Mucosa of rectum (tissue), 2 donors: ENCODE measurements around the gene FPR1.
A peak's percentile ranks its signal among the peaks of the same experiment; 100 is the strongest.

Experiments used
- H3K27ac ChIP-seq, 2 donors: one replicate each; pipeline ENCODE4 v1.7.0; 2013; ENCODE audit warnings: inconsistent platforms in 2 of 2, low read depth in 2 of 2, low read length in 2 of 2
- H3K27me3 ChIP-seq, 2 donors: one replicate each; pipeline ENCODE4 v1.7.0; 2013; ENCODE audit warnings: low read length in 2 of 2; ENCODE audit not compliant: control insufficient read depth in 2 of 2, insufficient read depth in 2 of 2
- H3K36me3 ChIP-seq, 2 donors: one replicate each; pipeline ENCODE4 v1.7.0; 2013; ENCODE audit warnings: low read length in 2 of 2; ENCODE audit not compliant: control insufficient read depth in 2 of 2, insufficient read depth in 2 of 2
- H3K4me1 ChIP-seq, 2 donors: one replicate each; pipeline ENCODE4 v1.7.0; 2013; ENCODE audit warnings: low read length in 2 of 2, mild to moderate bottlenecking in 1 of 2; ENCODE audit not compliant: control insufficient read depth in 2 of 2, insufficient read depth in 2 of 2
- H3K4me3 ChIP-seq, 2 donors: one replicate each; pipeline ENCODE4 v1.7.0; 2013; ENCODE audit warnings: low read length in 2 of 2
- H3K9ac ChIP-seq, 2 donors: one replicate each; pipeline ENCODE4 v1.7.0; 2013; ENCODE audit warnings: low read length in 2 of 2, low read depth in 1 of 2, mild to moderate bottlenecking in 1 of 2
- H3K9me3 ChIP-seq, 2 donors: one replicate each; pipeline ENCODE4 v1.7.0; 2013; ENCODE audit warnings: low read length in 2 of 2; ENCODE audit not compliant: control insufficient read depth in 2 of 2
- donor health status: healthy.
- donor health status: Normal muscosa, but diverticular disease.

Gene FPR1, protein sequence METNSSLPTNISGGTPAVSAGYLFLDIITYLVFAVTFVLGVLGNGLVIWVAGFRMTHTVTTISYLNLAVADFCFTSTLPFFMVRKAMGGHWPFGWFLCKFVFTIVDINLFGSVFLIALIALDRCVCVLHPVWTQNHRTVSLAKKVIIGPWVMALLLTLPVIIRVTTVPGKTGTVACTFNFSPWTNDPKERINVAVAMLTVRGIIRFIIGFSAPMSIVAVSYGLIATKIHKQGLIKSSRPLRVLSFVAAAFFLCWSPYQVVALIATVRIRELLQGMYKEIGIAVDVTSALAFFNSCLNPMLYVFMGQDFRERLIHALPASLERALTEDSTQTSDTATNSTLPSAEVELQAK

DNA sequence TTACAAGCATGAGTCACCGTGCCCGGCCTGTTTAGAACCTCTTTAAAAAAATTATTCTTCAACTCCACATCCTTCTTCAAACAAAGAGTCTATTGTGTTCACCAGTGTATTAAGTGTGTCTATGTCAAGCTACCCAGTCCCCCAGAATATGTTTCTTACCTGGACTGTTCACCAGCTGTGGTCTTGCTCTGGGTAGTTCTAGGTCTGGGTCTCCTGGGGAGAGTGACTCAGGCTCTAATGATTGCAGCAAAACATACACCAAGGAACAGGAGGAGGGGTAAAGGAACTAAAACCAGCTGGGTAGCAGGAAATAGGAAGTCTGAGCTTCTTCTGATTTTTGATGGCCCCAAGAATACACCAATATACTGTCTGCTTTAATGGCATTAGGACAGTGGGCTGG, at the start of gene FPR1:
FPR1 (minus strand) TSS at position 224 of the 400 bp plus-strand sequence. CDS start 4,884 bp downstream, outside the sequence.
- Histone ChIP-seq H3K4me3 (no peak within 1 kb of the TSS), H3K27ac (no peak within 1 kb of the TSS), H3K27me3 (no peaks in the 10 kb centered on the region)

DNA sequence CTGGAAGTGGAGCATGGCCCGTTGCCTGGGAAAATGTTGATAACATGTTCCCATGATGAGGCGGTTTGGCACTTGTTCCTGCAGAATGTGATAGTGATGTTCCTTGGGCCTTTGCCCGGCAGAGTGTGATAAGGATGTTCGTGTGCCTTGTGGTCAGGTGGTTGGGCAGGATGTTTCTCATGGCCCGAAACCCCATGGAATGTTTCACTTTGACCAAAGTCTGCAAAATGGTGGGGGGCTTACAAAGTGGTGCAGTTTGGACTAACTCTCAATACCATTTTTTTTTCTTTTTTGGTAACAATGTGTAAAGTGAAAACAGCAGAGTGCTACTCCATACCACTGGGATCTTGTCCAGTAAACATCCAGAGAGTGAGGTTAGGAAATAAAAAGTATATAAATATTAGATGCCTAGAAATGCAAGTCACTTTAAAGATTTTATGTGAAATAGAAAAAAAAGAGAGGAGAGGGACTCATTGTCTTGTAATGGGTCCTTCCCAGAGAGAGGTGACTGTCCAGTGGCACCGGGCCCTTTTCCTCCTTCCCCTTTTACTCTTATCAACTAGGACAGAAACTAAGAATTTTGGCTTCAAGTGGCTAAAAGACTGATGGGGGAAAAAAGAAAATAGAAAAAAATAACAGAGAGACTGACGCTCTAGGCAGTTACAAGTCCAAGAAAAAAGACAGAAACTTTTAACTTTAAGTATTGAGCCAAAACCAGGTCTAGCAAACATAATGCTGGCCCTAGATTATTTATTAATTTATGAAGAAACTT, 49.0 kb upstream of the FPR1 start:
- no peak overlapping the region for H3K4me3 ChIP-seq
- no peaks in the 10 kb centered on the region for H3K27me3 ChIP-seq
- H3K4me1 ChIP-seq, result no peaks in the 10 kb centered on the region
- H3K27ac ChIP-seq, result peak overlapping the region; percentile 58 to 74
- H3K9ac ChIP-seq, result no peak overlapping the region
- H3K9me3 ChIP-seq, result no peaks in the 10 kb centered on the region
- H3K36me3 ChIP-seq, result no peaks in the 10 kb centered on the region

More for the DNA sequence above, at the start of gene FPR1:
- no peaks in the 10 kb centered on the region for H3K36me3 ChIP-seq
- no peaks in the 10 kb centered on the region for H3K9me3 ChIP-seq
- H3K4me1 ChIP-seq, result no peaks in the 10 kb centered on the region
- H3K9ac ChIP-seq, result no peak within 1 kb of the TSS

DNA sequence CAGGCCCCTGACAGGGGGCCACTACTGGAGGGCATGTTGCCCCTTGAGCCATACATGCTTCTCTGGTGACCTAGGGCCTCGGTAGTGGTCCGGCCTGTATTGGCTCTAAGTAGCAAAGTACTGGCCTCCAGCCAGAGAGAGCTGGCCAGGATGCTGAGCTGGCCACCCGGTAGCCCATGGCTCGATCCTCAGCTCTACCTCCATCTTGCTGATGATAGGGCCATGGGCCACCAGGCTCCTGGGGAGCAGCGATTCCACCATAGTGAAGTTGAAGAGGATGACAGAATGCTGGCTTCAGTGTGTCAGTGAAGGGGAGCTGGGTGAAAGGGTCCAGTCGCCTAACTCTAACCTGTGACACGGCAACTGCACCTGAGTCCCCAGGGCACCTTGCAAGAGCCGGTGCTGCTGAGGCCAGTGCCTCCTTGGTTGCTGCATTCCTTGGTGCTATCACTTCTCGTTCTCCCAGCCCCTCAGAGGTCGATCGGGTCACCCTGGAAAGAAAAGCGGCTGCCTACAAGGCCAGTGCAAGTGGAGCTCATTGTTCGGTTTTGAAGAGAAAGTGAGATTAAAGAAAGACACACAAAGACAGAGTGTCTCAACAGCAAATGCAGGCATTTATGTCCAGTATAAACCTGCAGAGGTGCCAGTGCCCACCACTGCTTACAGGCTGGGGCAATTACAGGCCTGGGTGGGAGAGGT, 48.2 kb upstream of the FPR1 start:
- no peaks in the 10 kb centered on the region for H3K9me3 ChIP-seq
- H3K36me3 ChIP-seq, result no peaks in the 10 kb centered on the region
- no peaks in the 10 kb centered on the region for H3K4me1 ChIP-seq
- H3K9ac ChIP-seq, result no peak overlapping the region
- no peak overlapping the region for H3K4me3 ChIP-seq
- no peaks in the 10 kb centered on the region for H3K27me3 ChIP-seq
- H3K27ac ChIP-seq, result peak overlapping the region; percentile 58 to 74

DNA sequence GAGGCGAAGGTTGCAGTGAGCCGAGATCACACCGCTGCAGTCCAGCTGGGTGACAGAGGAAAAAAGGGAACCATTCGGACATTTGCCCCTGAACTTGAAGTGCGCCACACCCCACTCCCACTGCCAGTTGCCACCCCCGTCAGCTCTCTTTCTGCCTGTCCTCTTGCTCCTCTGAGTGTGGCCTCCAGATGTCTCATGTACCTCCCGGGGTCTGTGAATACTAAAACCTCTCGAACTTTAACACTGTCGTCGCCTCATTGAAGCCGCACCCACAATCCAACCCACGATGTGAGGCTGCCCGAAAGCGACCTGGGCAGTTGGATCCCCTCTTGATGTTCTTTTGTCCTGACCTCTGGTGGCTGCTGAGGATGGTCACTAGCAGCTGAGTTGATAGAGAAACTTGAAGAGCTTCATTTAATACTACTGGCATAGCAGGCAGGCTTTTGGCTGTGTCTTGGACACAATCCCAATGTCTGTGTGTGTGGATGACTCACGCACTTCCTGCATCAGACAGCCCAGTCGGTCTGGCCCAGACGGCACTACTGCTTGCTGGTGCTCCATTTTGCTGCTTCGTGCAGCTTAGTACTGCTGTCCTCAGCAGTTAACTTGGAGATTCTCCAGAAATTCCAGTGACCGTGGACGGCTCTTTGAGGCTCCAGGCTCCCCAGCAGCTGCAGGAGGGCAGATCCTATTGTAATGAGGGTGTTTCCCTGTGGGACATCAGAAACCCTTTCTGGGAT, 47.5 kb upstream of the FPR1 start:
- Histone ChIP-seq H3K27ac (peak overlapping the region; percentile 58 to 74), H3K27me3 (no peaks in the 10 kb centered on the region), H3K36me3 (no peaks in the 10 kb centered on the region), H3K9me3 (no peaks in the 10 kb centered on the region), H3K9ac (no peak overlapping the region), H3K4me3 (peak overlapping the region in 1 of 2 donors; percentile 18), H3K4me1 (no peaks in the 10 kb centered on the region)

DNA sequence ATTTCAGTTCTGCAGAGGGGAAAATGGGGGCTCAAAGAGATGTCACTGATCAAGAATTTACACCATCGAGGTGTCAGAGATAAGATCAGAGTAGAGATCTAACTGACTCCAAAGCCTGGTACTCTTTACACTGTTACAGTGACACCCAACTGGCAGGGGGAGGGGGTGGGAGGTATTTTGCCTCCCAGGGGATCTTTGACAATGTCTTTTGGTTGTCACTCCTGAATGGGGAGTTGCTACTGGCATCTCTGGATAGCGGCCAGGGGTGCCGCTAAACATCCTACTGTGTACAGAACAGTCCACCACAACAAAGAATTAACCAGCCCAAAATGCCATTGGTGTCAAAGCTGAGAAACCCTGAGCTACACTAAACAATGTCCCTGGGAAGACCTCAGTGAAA, 46.4 kb upstream of the FPR1 start:
- H3K27ac ChIP-seq, result peak overlapping the region in 1 of 2 donors; percentile 74
- peak overlapping the region in 1 of 2 donors; percentile 3 for H3K4me3 ChIP-seq
- H3K9ac ChIP-seq, result no peak overlapping the region
- no peaks in the 10 kb centered on the region for H3K9me3 ChIP-seq
- H3K4me1 ChIP-seq, result no peaks in the 10 kb centered on the region
- H3K36me3 ChIP-seq, result no peaks in the 10 kb centered on the region
- no peaks in the 10 kb centered on the region for H3K27me3 ChIP-seq

DNA sequence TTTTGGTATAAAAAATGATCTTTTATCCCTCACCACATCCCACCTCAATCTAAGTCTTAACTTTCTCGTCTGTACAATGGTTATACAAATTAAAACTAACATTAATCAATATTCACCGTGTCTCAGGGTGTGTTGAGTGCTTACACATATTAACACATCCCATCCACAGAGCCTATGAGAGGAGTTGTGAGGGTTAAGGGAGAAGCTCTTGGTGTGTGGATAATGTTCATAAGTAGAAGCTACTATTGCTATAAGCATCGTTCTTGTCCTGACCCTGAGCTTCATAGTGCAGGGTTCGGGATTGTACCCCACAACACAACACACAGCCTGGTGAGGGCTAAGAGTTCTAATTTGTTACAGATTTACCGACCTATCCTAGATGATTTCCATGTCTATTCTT, 45.8 kb upstream of the FPR1 start:
- Histone ChIP-seq H3K4me1 (no peaks in the 10 kb centered on the region), H3K4me3 (peak overlapping the region in 1 of 2 donors; percentile 39), H3K9me3 (no peaks in the 10 kb centered on the region), H3K9ac (no peak overlapping the region), H3K27me3 (no peaks in the 10 kb centered on the region), H3K36me3 (no peaks in the 10 kb centered on the region), H3K27ac (no peak overlapping the region)

DNA sequence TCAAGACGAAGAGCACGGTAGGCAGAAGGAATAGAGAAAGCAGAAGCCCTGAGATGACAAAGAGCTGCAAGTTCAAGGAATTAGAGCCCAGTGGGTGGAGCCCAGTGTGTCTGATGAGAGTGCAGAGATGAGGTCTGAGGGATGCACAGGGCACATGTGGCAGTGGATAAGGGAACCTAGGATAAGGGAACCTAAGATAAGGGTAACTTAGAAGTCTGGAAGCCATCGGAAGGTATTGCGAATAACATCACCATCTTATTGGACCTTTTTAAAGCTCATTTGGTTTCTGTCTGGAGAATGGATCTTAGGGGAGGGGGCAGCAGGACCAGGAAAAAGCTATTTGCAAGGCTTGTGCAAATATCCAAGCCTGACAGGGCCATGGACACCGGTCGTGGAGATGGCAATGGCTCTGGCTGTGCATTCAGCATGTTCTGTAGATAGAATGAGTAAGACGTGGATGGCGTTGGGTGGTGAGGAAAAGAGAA, 44.6 kb upstream of the FPR1 start:
- Histone ChIP-seq H3K4me1 (no peaks in the 10 kb centered on the region), H3K4me3 (peak overlapping the region in 1 of 2 donors; percentile 51), H3K36me3 (no peaks in the 10 kb centered on the region), H3K9ac (peak overlapping the region in 1 of 2 donors; percentile 37), H3K9me3 (no peaks in the 10 kb centered on the region), H3K27ac (peak overlapping the region; percentile 23 to 49), H3K27me3 (no peaks in the 10 kb centered on the region)

DNA sequence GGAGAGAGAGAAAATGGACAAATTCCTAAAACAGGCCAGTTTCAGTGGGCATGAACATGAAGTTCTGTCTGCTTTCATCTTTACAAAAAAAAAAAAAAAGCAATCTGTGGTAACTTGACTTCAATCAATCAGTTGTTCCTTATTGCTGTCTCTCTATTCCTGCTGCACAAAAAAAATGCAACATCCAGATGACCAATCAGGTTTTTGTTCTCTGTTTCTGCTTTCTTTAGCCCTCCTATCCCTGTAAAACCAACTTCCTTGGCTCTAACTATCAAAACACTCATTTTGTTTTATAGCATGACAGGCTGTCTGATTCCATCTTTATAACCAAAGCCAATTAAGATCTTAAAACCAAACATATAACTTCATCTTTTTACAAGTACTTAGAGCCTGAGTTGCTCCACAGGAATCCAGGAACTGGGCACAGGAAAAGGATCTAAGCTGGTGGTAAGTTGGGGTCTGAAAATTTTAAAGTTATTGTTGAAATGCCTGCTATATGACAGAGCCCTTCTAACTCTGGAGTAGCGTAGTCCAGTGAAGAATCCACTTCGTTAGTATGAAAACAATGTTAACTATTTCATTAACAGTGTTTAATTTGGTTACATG, 43.3 kb upstream of the FPR1 start, which contains the start of gene FPR3:
FPR3 (plus strand) TSS at position 273 of the 606 bp plus-strand sequence. CDS start 28,592 bp downstream, outside the sequence.
- no peaks in the 10 kb centered on the region for H3K36me3 ChIP-seq
- no peaks in the 10 kb centered on the region for H3K9me3 ChIP-seq
- no peaks in the 10 kb centered on the region for H3K27me3 ChIP-seq
- H3K4me1 ChIP-seq, result no peaks in the 10 kb centered on the region
- H3K27ac ChIP-seq, result peak within 1 kb of the TSS; percentile 21 to 28
- peak within 1 kb of the TSS in 1 of 2 donors; percentile 37 for H3K9ac ChIP-seq
- H3K4me3 ChIP-seq, result peak within 1 kb of the TSS in 1 of 2 donors; percentile 17

DNA sequence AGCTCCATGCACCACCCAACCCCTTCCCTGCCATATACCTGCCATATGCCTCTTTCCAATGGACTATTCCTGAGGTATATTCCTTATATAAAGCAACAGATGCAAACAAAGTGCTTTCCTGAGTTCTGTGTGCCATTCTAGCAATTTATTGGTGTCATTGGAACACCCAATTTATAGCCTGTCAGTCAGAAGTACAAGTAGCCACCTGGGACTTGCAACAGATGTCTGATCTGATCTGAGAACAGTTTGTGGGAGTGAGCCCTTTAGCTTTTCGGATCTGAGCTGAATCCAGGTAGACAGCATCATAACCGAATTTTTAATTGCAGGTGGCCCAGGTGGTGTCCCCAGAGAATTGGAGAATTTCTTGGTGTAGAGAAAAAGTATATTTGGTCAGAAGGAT, 42.3 kb upstream of the FPR1 start:
- no peaks in the 10 kb centered on the region for H3K9me3 ChIP-seq
- H3K36me3 ChIP-seq, result no peaks in the 10 kb centered on the region
- no peak overlapping the region for H3K9ac ChIP-seq
- H3K27ac ChIP-seq, result no peak overlapping the region
- no peaks in the 10 kb centered on the region for H3K27me3 ChIP-seq
- no peaks in the 10 kb centered on the region for H3K4me1 ChIP-seq
- H3K4me3 ChIP-seq, result no peak overlapping the region
